IMR-90 (cell line): ENCODE results near the gene PLCD4. TPM values are rescaled to one million over a fixed set of nuclear protein-coding genes. Genes with fewer than 3 reads are reported as not detected.

Experiments
- ATAC-seq: fragments of 200-7000 bp; cut with Tn5 transposase; 2 replicates; pipeline ENCODE4 v1.9.1; 2020; ENCODE audit warnings: low read depth, mild to moderate bottlenecking, moderate library complexity
- BruUV-seq: library from RNA; stranded (reverse); fragments of 400-500 nt; replicated peaks from 2 replicates; lab custom pipeline; 2021; lab: Mats Ljungman, UMichigan
- CTCF ChIA-PET: fragments of 300-600 bp; formaldehyde crosslinking; extraction: SDS; loops from one replicate; lab custom pipeline; 2021; ENCODE audit warnings: antibody characterized with exemption; lab: Yijun Ruan, JAX
- POLR2A ChIA-PET: fragments of 300-600 bp; sonication (Branson Sonifier 250); formaldehyde crosslinking; loops from one replicate; lab custom pipeline; 2022; ENCODE audit warnings: antibody characterized with exemption; ENCODE audit not compliant: unreplicated experiment; lab: Charles Lee
- DNase-seq: peaks from one replicate; pipeline ENCODE4 v3.0.0; 2013
- H2AFZ ChIP-seq: replicated peaks from 2 replicates; pipeline ENCODE3; 2013; ENCODE audit warnings: low read length, mild to moderate bottlenecking; ENCODE audit not compliant: poor library complexity
- H2AK5ac ChIP-seq: 2 replicates; pipeline ENCODE4 v1.6.1; 2013; ENCODE audit warnings: low read depth, low read length, inconsistent platforms
- H2AK9ac ChIP-seq: replicated peaks from 2 replicates; pipeline ENCODE3; 2013; ENCODE audit warnings: mild to moderate bottlenecking, low read depth, low read length, moderate library complexity; ENCODE audit not compliant: poor library complexity
- H2BK120ac ChIP-seq: 2 replicates; pipeline ENCODE4 v1.6.1; 2013; ENCODE audit warnings: low read depth, low read length, inconsistent platforms
- H2BK15ac ChIP-seq: 3 replicates; pipeline ENCODE4 v1.6.1; 2013; ENCODE audit warnings: low read depth, low read length, inconsistent platforms
- H2BK20ac ChIP-seq: 2 replicates; pipeline ENCODE4 v1.6.1; 2013; ENCODE audit warnings: low read depth, mild to moderate bottlenecking, inconsistent platforms, low read length, moderate library complexity
- H2BK5ac ChIP-seq: 2 replicates; pipeline ENCODE4 v1.6.1; 2013; ENCODE audit warnings: mild to moderate bottlenecking, low read depth, low read length, inconsistent platforms; ENCODE audit not compliant: poor library complexity, severe bottlenecking
- H3K14ac ChIP-seq: replicated peaks from 2 replicates; pipeline ENCODE4 v1.6.1; 2013; ENCODE audit warnings: low read depth, low read length, inconsistent platforms
- H3K18ac ChIP-seq: 2 replicates; pipeline ENCODE4 v1.6.1; 2013; ENCODE audit warnings: low read depth, low read length, control low read depth
- H3K23ac ChIP-seq: 2 replicates; pipeline ENCODE4 v1.6.1; 2013; ENCODE audit warnings: low read depth, low read length, inconsistent platforms
- H3K27ac ChIP-seq: 2 replicates; pipeline ENCODE4 v1.5.1; 2013; ENCODE audit warnings: mild to moderate bottlenecking, control low read depth, low read length; ENCODE audit not compliant: insufficient read depth
- H3K27me3 ChIP-seq: 2 replicates; pipeline ENCODE4 v1.6.1; 2013; ENCODE audit warnings: low read length; ENCODE audit not compliant: control insufficient read depth, insufficient read depth
- H3K36me3 ChIP-seq: 2 replicates; pipeline ENCODE4 v1.6.1; 2013; ENCODE audit warnings: low read length, mixed read lengths; ENCODE audit not compliant: control insufficient read depth, insufficient read depth
- H3K4ac ChIP-seq: 2 replicates; pipeline ENCODE4 v1.6.1; 2013; ENCODE audit warnings: low read depth, low read length, inconsistent platforms
- H3K4me1 ChIP-seq: 2 replicates; pipeline ENCODE4 v1.6.1; 2013; ENCODE audit warnings: low read length, mixed read lengths; ENCODE audit not compliant: control insufficient read depth, insufficient read depth
- H3K4me2 ChIP-seq: 2 replicates; pipeline ENCODE4 v1.6.1; 2013; ENCODE audit warnings: low read depth, mild to moderate bottlenecking, control low read depth, low read length, moderate library complexity
- H3K4me3 ChIP-seq: 2 replicates; pipeline ENCODE4 v1.5.1; 2013; ENCODE audit warnings: low read depth, mild to moderate bottlenecking, control low read depth, low read length, moderate library complexity; ENCODE audit not compliant: insufficient read depth
- H3K56ac ChIP-seq: 2 replicates; pipeline ENCODE4 v1.6.1; 2013; ENCODE audit warnings: low read length, inconsistent platforms; ENCODE audit not compliant: insufficient read depth; ENCODE audit errors: extremely low read depth
- H3K79me1 ChIP-seq, 2 experiments: 2 replicates each; pipeline ENCODE4 v1.6.1; 2013; ENCODE audit warnings: low read length in 2 of 2, inconsistent platforms in 1 of 2, low read depth in 1 of 2
- H3K9ac ChIP-seq: 2 replicates; pipeline ENCODE4 v1.6.1; 2013; ENCODE audit warnings: low read depth, low read length, control low read depth
- H3K9me1 ChIP-seq: 2 replicates; pipeline ENCODE4 v1.6.1; 2013; ENCODE audit warnings: low read length, inconsistent platforms; ENCODE audit not compliant: insufficient read depth
- H3K9me3 ChIP-seq: 2 replicates; pipeline ENCODE4 v1.6.1; 2013; ENCODE audit warnings: low read length; ENCODE audit not compliant: control insufficient read depth, insufficient read depth
- H4K20me1 ChIP-seq: 2 replicates; pipeline ENCODE4 v1.6.1; 2013; ENCODE audit warnings: low read length, inconsistent platforms; ENCODE audit not compliant: insufficient read depth
- H4K5ac ChIP-seq: 2 replicates; pipeline ENCODE4 v1.6.1; 2013; ENCODE audit warnings: mild to moderate bottlenecking, low read depth, low read length, control low read depth
- H4K8ac ChIP-seq, 2 experiments: 2 replicates each; pipeline ENCODE4 v1.6.1; 2013; ENCODE audit warnings: low read depth in 2 of 2, low read length in 2 of 2, control low read depth in 1 of 2, inconsistent platforms in 1 of 2
- H4K91ac ChIP-seq: 2 replicates; pipeline ENCODE4 v1.6.1; 2013; ENCODE audit warnings: low read depth, low read length, inconsistent platforms; ENCODE audit not compliant: insufficient read depth
- BHLHE40 ChIP-seq: fragments of 150-350 bp; IDR thresholded peaks from 2 replicates; pipeline ENCODE4 v1.6.1; 2016; ENCODE audit warnings: mild to moderate bottlenecking, low read depth, low read length
- CEBPB ChIP-seq: IDR thresholded peaks from 2 replicates; pipeline ENCODE4 v1.6.1; 2012; ENCODE audit warnings: low read depth, low read length, improper control_type of control experiment
- CHD1 ChIP-seq: IDR thresholded peaks from 2 replicates; pipeline ENCODE4 v1.6.1; 2012; ENCODE audit warnings: low read depth, low read length, improper control_type of control experiment
- CTCF ChIP-seq: conservative IDR thresholded peaks from 2 replicates; pipeline ENCODE4 v1.5.1; 2012; ENCODE audit warnings: mild to moderate bottlenecking, low read depth, low read length, improper control_type of control experiment
- ELK1 ChIP-seq: fragments of 150-350 bp; IDR thresholded peaks from 2 replicates; pipeline ENCODE4 v1.6.1; 2016; ENCODE audit warnings: low read depth, mild to moderate bottlenecking, low read length, moderate library complexity, borderline replicate concordance
- FOS ChIP-seq: fragments of 150-350 bp; IDR thresholded peaks from 2 replicates; pipeline ENCODE4 v1.6.1; 2016; ENCODE audit warnings: low read depth, low read length
- MAFK ChIP-seq: IDR thresholded peaks from 2 replicates; pipeline ENCODE4 v1.6.1; 2012; ENCODE audit warnings: low read depth, low read length, improper control_type of control experiment
- MAZ ChIP-seq: IDR thresholded peaks from 2 replicates; pipeline ENCODE4 v1.6.1; 2012; ENCODE audit warnings: low read depth, mild to moderate bottlenecking, low read length, improper control_type of control experiment, moderate library complexity, borderline replicate concordance
- MXI1 ChIP-seq: IDR thresholded peaks from 2 replicates; pipeline ENCODE4 v1.6.1; 2012; ENCODE audit warnings: low read depth, mild to moderate bottlenecking, low read length, moderate library complexity, borderline replicate concordance
- NFE2L2 ChIP-seq: fragments of 150-350 bp; IDR thresholded peaks from 2 replicates; pipeline ENCODE4 v1.6.1; 2016; ENCODE audit warnings: low read depth, mild to moderate bottlenecking, low read length
- POLR2A ChIP-seq: IDR thresholded peaks from 2 replicates; pipeline ENCODE4 v1.6.1; 2012; ENCODE audit warnings: mild to moderate bottlenecking, low read depth, low read length
- RAD21 ChIP-seq: IDR thresholded peaks from 2 replicates; pipeline ENCODE4 v1.6.1; 2012; ENCODE audit warnings: low read length, improper control_type of control experiment
- RCOR1 ChIP-seq: IDR thresholded peaks from 2 replicates; pipeline ENCODE4 v1.6.1; 2012; ENCODE audit warnings: mild to moderate bottlenecking, low read length, improper control_type of control experiment; ENCODE audit not compliant: insufficient replicate concordance
- RFX5 ChIP-seq: IDR thresholded peaks from 2 replicates; pipeline ENCODE4 v1.8.0; 2012; ENCODE audit warnings: low read depth, mild to moderate bottlenecking, low read length, moderate library complexity
- SMC3 ChIP-seq: fragments of 150-350 bp; IDR thresholded peaks from 2 replicates; pipeline ENCODE4 v1.6.1; 2016; ENCODE audit warnings: low read depth, mild to moderate bottlenecking, antibody characterized with exemption, low read length, moderate library complexity
- USF2 ChIP-seq: fragments of 150-350 bp; IDR thresholded peaks from 2 replicates; pipeline ENCODE4 v1.6.1; 2017; ENCODE audit warnings: mild to moderate bottlenecking, antibody characterized with exemption, low read length, low read depth
- WGBS, 2 experiments: methylation state at CpG; one replicate each; pipeline versions ENCODE4 v1.1.5 to v1.1.7; 2013; ENCODE audit warnings: missing lambda C conversion rate in 2 of 2; ENCODE audit not compliant: insufficient read length in 1 of 2; ENCODE audit errors: extremely low coverage in 2 of 2; 5-methylcytosine and 5-hydroxymethylcytosine counted together
- dilution Hi-C: fragments of 300-500 bp; cut with HindIII; formaldehyde crosslinking; loops from one replicate; pipeline ENCODE4 v1.14.3; 2018; ENCODE audit warnings: low sequenced_read_pairs; ENCODE audit not compliant: unreplicated experiment
- in situ Hi-C: fragments of 300-500 bp; cut with MboI; formaldehyde crosslinking; loops from 3 replicates; pipeline ENCODE4 v1.14.3; 2019; ENCODE audit warnings: low sequenced_read_pairs, inconsistent platforms, mixed read lengths
- intact Hi-C: fragments of 100-400 bp; cut with micrococcal nuclease; formaldehyde crosslinking; loops from 2 replicates; pipeline ENCODE4 v1.10.0; 2022
- polyA plus RNA-seq, 3 experiments: library from polyadenylated mRNA; depleted of rRNA; stranded (reverse); fragments of >200 nt; gene quantifications; 2 replicates each; pipeline ENCODE4 v1.2.3, GENCODE V29; 2012; ENCODE audit warnings: low replicate concordance in 1 of 3
- total RNA-seq: library from RNA; depleted of rRNA; stranded (reverse); fragments of >200 nt; gene quantifications from 2 replicates; pipeline ENCODE4 v1.2.3, GENCODE V29; 2012

Gene PLCD4
- total and polyA plus RNA-seq, 2 of the 4 experiments (the other 2 are of a cell fraction), result 1.9 to 2.0 TPM

GRCh38 chr2:218566296-218566695 is 41.4 kb upstream of the PLCD4 start:
- Histone ChIP-seq H4K20me1 (peaks cover 11% of the 10 kb centered on the region; the same call in 1 of the 2 replicates), H2BK5ac (no peak overlapping the region), H3K79me1 (peaks cover 11 to 52% of the 10 kb centered on the region in 2 experiments), H3K4me2 (no peak overlapping the region), H2BK20ac (no peak overlapping the region), H3K4me1 (no peaks in the 10 kb centered on the region; the same call in 1 of the 2 replicates), H3K9me3 (no peaks in the 10 kb centered on the region), H4K8ac (no peak overlapping the region), H4K5ac (no peak overlapping the region), H2AK9ac (no peak overlapping the region), H3K14ac (no peak overlapping the region), H2BK15ac (no peak overlapping the region), H2AFZ (no peak overlapping the region), H3K36me3 (0 out of 2 replicates have a peak, but pooled peaks cover 2% of the 10 kb centered on the region), H3K27me3 (no peaks in the 10 kb centered on the region), H3K9me1 (no peaks in the 10 kb centered on the region), H3K4me3 (no peak overlapping the region), H3K18ac (no peak overlapping the region), H3K23ac (no peak overlapping the region), H2AK5ac (no peak overlapping the region), H3K9ac (no peak overlapping the region), H3K56ac (no peak overlapping the region), H2BK120ac (no peak overlapping the region), H3K4ac (no peak overlapping the region), H3K27ac (no peak overlapping the region), H4K91ac (no peak overlapping the region)
- no TSS peak for BruUV-seq
- in situ Hi-C loops, result no loop called here
- DNase-seq, result no peak
- dilution Hi-C loops, result no loop called here
- ChIA-PET CTCF (no interaction called here), POLR2A (no interaction called here)
- ATAC-seq, result no peak
- no CpG with 5 or more reads among the region's 1 CpG for WGBS, 2 experiments
- no peak for TF ChIP-seq RCOR1
- TF ChIP-seq FOS, result no peak
- TF ChIP-seq POLR2A, result no peak
- no peak for TF ChIP-seq RAD21
- no peak for TF ChIP-seq CTCF
- TF ChIP-seq ELK1, result no peak
- TF ChIP-seq USF2, result no peak
- TF ChIP-seq MXI1, result no peak
- no peak for TF ChIP-seq MAFK
- no peak for TF ChIP-seq RFX5
- TF ChIP-seq CHD1, result no peak
- TF ChIP-seq SMC3, result no peak
- TF ChIP-seq NFE2L2, result no peak
- TF ChIP-seq MAZ, result no peak
- TF ChIP-seq BHLHE40, result no peak
- TF ChIP-seq CEBPB, result no peak
- intact Hi-C loops, result loop anchor here (10.0 kb wide), 1 partner anchor 291 kb away; the partner anchor contains the start of genes AAMP and PNKD
